HL-60 (cell line): ENCODE measurements around the gene ACAA1.

ENCODE experiments used
- DNase-seq, 2 experiments: peaks; one replicate each; pipeline ENCODE4 v3.0.0-alpha.2; 2010 to 2020; ENCODE audit warnings: low read depth in 1 of 2, low spot score in 1 of 2
- H3K27ac ChIP-seq: fragments of 250-450 bp; sonication (Bioruptor Pico); replicated peaks from 2 replicates; pipeline ENCODE4 v1.5.1; 2020; ENCODE audit warnings: mild to moderate bottlenecking, moderate library complexity
- H3K27me3 ChIP-seq: fragments of 250-450 bp; sonication (Bioruptor Pico); 2 replicates; pipeline ENCODE4 v1.5.1; 2021; ENCODE audit warnings: mild to moderate bottlenecking, moderate library complexity; ENCODE audit not compliant: insufficient read depth, poor library complexity, severe bottlenecking
- H3K4me3 ChIP-seq: replicated peaks from 2 replicates; pipeline ENCODE4 v1.5.1; 2011; ENCODE audit warnings: mild to moderate bottlenecking, control low read depth, low read length; ENCODE audit not compliant: insufficient read depth
- GABPA ChIP-seq: IDR thresholded peaks from 2 replicates; pipeline ENCODE4 v1.6.1; 2012; ENCODE audit warnings: low read depth
- POLR2AphosphoS5 ChIP-seq: IDR thresholded peaks from 2 replicates; pipeline ENCODE4 v1.6.1; 2012; ENCODE audit warnings: low read depth
- SPI1 ChIP-seq: IDR thresholded peaks from 2 replicates; pipeline ENCODE4 v1.6.1; 2012; ENCODE audit warnings: low read depth, mild to moderate bottlenecking, borderline replicate concordance
- TF ChIP-seq, protein P1 (sequence below): IDR thresholded peaks from one replicate; pipeline ENCODE4 v1.5.1; 2011; ENCODE audit warnings: low read length, control low read depth, inconsistent platforms; ENCODE audit not compliant: insufficient read depth
- TF ChIP-seq, protein P2 (sequence below): IDR thresholded peaks from 2 replicates; pipeline ENCODE4 v1.6.1; 2012; ENCODE audit warnings: low read depth; ENCODE audit not compliant: insufficient replicate concordance

Gene ACAA1

DNA sequence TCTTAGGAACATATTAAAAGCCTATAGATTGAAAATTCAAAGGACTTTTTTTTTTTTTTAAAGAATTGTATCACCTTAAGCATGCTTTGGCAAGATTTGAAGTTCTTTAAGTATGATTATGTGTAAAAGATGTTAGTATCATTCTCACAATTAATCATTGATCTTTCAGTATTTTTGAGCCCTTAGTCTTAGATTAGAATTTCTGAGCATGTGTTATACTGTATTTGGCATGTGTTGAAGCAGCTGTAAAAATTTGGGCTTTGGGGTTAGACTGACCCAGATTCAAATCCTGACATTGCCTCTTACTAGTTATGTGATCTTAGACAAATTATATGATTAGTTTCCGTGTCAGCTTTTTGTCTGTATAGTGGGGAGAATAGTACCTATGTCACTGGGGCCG, 34.7 kb upstream of the ACAA1 start:
- no peak for DNase-seq
- H3K4me3 ChIP-seq = no peak overlapping the region
- no peaks in the 10 kb centered on the region for H3K27me3 ChIP-seq
- TF ChIP-seq GABPA = no peak
- TF ChIP-seq, protein P1, sequence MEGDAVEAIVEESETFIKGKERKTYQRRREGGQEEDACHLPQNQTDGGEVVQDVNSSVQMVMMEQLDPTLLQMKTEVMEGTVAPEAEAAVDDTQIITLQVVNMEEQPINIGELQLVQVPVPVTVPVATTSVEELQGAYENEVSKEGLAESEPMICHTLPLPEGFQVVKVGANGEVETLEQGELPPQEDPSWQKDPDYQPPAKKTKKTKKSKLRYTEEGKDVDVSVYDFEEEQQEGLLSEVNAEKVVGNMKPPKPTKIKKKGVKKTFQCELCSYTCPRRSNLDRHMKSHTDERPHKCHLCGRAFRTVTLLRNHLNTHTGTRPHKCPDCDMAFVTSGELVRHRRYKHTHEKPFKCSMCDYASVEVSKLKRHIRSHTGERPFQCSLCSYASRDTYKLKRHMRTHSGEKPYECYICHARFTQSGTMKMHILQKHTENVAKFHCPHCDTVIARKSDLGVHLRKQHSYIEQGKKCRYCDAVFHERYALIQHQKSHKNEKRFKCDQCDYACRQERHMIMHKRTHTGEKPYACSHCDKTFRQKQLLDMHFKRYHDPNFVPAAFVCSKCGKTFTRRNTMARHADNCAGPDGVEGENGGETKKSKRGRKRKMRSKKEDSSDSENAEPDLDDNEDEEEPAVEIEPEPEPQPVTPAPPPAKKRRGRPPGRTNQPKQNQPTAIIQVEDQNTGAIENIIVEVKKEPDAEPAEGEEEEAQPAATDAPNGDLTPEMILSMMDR = no peak
- TF ChIP-seq SPI1 = no peak
- TF ChIP-seq POLR2AphosphoS5 = no peak
- TF ChIP-seq, protein P2, sequence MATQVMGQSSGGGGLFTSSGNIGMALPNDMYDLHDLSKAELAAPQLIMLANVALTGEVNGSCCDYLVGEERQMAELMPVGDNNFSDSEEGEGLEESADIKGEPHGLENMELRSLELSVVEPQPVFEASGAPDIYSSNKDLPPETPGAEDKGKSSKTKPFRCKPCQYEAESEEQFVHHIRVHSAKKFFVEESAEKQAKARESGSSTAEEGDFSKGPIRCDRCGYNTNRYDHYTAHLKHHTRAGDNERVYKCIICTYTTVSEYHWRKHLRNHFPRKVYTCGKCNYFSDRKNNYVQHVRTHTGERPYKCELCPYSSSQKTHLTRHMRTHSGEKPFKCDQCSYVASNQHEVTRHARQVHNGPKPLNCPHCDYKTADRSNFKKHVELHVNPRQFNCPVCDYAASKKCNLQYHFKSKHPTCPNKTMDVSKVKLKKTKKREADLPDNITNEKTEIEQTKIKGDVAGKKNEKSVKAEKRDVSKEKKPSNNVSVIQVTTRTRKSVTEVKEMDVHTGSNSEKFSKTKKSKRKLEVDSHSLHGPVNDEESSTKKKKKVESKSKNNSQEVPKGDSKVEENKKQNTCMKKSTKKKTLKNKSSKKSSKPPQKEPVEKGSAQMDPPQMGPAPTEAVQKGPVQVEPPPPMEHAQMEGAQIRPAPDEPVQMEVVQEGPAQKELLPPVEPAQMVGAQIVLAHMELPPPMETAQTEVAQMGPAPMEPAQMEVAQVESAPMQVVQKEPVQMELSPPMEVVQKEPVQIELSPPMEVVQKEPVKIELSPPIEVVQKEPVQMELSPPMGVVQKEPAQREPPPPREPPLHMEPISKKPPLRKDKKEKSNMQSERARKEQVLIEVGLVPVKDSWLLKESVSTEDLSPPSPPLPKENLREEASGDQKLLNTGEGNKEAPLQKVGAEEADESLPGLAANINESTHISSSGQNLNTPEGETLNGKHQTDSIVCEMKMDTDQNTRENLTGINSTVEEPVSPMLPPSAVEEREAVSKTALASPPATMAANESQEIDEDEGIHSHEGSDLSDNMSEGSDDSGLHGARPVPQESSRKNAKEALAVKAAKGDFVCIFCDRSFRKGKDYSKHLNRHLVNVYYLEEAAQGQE = no peak
- H3K27ac ChIP-seq = no peak overlapping the region

DNA sequence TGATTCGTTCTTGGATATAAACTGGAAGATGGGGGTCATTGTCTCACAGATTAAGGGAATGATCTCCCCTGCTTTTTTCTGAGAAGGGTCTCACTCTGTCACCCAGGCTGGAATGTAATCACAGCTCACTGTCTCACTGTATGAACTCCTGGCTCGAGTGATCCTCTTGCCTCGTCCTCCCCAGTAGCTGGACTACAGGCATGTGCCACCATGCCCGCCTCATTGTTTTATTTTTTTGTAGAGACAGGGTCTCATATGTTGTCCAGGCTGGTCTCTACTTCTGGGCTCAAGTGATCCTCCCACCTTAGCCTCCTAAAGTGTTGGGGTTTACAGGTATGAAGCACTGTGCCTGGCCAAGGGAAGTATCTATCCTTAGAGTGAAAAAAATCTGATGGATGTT, 33.8 kb upstream of the ACAA1 start:
- Histone ChIP-seq H3K4me3 (no peak overlapping the region), H3K27me3 (no peaks in the 10 kb centered on the region), H3K27ac (no peak overlapping the region)
- TF ChIP-seq SPI1 (no peak), GABPA (no peak), POLR2AphosphoS5 (no peak)
- TF ChIP-seq, protein P2 = no peak
- TF ChIP-seq, protein P1 = no peak
- DNase-seq = no peak

DNA sequence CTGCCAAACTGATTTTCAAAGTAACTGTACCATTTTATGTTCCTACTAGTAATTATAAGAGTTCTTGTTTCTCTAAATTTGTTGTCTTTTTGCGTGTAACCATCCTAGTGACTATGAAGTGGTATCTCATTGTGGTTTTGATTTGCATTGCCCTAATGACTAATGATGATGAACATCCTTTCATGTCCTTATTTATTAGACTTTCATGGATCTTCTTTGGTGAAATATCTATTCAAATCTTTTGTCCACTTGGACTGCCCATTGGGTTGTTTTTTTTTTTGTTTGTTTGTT, 32.0 kb upstream of the ACAA1 start:
- no peak overlapping the region for H3K27ac ChIP-seq
- H3K27me3 ChIP-seq = no peaks in the 10 kb centered on the region
- H3K4me3 ChIP-seq = no peak overlapping the region
- TF ChIP-seq POLR2AphosphoS5 (no peak), GABPA (no peak), SPI1 (no peak)
- TF ChIP-seq, protein P1 = no peak
- TF ChIP-seq, protein P2 = no peak
- no peak for DNase-seq
